IPS DF 4.7 (cell line): ENCODE results near the gene ARRDC1.
"Not testable (repeated sequence)": the region's sequence is repeated elsewhere in the genome, so short reads cannot be mapped to it uniquely, and the experiment has no call there.

Experiments used
- DNase-seq: peaks from one replicate; pipeline ENCODE4 v3.0.0-alpha.2; 2013; ENCODE audit warnings: low spot score; ENCODE audit errors: extremely low read depth

Gene ARRDC1

DNA sequence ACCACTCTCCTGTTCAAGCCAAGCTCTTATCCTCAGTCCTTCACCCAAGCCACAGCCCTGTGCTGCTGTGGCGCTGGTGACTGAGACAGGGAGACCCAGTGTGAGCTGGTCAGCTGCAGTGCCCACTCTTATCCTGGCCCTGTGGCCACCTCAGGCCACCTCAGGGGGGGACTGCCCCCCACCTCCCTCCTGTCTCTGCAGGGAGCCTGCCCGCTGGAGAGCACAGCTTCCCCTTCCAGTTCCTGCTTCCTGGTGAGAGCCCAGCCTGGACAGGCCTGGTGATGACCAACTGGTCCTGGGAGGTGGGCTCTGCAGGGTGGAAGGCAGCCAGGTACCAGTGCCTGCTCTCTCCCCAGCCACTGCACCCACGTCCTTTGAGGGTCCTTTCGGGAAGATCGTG lies 7.8 kb downstream of the ARRDC1 start:
- no peak for DNase-seq

DNA sequence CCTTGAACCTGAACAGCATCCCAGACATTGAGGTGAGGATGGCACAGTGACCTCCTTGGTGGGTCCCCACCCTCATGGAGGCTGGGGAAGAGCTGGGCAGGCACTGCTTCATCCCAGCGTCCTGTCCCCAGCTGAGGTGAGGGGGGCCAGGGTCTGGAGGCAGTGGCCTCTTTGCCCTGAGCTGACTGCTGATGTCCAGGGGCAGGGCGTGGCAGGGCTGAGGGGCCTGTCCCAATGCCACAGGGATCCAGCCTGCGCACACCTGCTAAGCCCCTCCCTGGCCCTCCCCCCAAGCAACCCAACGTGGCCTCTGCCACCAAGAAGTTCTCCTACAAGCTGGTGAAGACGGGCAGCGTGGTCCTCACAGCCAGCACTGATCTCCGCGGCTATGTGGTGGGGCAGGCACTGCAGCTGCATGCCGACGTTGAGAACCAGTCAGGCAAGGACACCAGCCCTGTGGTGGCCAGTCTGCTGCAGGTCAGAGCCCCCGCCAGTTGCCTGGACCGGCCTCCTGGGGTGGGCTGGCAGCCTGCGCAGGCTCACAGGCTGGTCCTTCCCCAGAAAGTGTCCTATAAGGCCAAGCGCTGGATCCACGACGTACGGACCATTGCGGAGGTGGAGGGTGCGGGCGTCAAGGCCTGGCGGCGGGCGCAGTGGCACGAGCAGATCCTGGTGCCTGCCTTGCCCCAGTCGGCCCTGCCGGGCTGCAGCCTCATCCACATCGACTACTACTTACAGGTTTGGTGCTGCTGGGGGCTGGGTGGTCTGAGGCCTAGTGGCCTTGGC lies 8.4 kb downstream of the ARRDC1 start:
- DNase-seq: no peak

GRCh38 chr9:137614631-137615386 lies 9.3 kb downstream of the ARRDC1 start:
- no peak for DNase-seq

- no peak for DNase-seq
Observed at GRCh38 chr9:137615387-137615871, 9.9 kb downstream of the ARRDC1 start.

- DNase-seq: no peak
Observed at GRCh38 chr9:137618105-137619067, 12.9 kb downstream of the ARRDC1 start, which contains the start of gene EHMT1. TSS of gene EHMT1 (plus strand) at chr9:137619005. CDS start at chr9:137619029, 24 bp downstream.

- DNase-seq: no peak
Observed at GRCh38 chr9:137619240-137620047, 14.0 kb downstream of the ARRDC1 start.

DNA sequence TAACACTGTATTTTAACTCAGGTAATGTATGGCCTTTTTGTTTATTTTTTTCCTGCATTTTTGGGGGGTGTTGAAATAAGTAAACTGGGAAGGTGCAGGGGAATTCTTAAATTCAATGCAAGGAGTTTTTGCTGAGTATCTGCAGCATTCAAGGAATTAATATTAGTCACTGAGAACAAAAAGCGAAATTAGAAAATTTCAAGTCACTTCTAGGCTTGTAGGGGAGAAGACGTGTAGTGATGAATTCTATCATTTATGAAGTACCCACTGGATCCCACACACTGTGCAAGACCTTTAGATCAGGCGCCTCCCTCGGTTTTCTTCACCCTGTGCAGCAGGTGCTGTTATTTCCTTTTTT lies 14.5 kb downstream of the ARRDC1 start:
- DNase-seq: no peak

- DNase-seq: no peak
Observed at GRCh38 chr9:137620581-137620980, 15.1 kb downstream of the ARRDC1 start.

GRCh38 chr9:137621131-137621757 lies 15.8 kb downstream of the ARRDC1 start:
- DNase-seq: no peak

GRCh38 chr9:137622211-137622610 lies 16.7 kb downstream of the ARRDC1 start:
- not testable (repeated sequence) for DNase-seq

DNA sequence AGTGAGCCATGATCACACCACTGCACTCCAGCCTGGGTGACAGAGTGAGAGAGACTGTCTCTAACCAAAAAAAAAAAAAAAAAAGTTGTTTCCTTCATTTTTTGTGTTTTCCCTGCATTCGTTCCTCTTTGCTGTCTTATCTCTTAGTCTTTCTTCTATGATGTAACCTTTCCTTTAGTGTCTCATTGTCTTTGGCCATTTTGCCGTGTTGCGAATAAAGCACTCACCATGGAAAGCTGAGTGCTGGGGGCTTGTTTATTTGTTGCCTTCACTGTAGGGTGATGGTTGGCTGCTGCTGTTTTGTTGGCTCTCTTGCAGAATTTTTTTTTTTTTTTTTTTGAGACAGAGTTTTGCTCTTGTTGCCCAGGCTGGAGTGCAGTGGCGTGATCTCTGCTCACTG lies 21.0 kb downstream of the ARRDC1 start:
- no peak for DNase-seq

GRCh38 chr9:137627406-137627805 lies 21.9 kb downstream of the ARRDC1 start:
- not testable (repeated sequence) for DNase-seq

DNA sequence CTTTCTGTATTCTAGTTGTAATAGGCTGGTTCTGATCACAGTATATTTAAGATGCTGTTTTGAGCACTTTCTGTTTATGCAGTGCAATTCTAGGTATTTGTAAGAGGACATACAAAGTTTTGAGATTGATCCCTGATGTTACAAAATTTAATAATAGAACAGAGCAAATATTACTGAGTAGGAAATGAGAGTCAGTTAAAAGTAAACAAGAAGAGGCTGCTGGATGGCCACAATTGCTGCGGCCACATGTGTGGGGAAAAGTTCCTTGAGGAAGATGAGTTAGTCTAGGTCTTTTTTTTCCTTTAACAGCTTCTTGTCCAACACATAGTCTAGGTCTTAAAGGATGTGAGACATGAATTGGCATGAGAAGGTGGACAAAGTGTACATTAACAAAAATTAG lies 24.6 kb downstream of the ARRDC1 start:
- no peak for DNase-seq

DNA sequence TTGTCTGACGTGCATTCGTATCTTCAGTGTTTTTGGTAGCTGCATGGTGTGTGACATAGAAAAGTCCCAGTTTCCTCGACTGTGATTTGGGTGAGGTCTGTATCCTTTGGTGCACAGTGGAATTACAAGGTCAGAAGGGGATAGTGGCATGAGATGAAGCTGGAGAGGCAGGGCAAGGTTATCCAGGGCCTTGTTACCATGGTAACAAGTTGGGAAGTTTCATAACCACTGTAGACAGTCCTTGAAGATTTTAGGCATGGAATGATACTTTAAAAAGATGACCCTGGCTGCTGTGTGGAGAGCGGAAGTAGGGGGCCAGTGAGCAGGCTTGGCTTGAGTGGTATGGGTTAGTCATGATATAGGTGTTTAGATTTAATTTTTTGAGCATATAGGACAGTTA lies 25.2 kb downstream of the ARRDC1 start:
- no peak for DNase-seq

DNA sequence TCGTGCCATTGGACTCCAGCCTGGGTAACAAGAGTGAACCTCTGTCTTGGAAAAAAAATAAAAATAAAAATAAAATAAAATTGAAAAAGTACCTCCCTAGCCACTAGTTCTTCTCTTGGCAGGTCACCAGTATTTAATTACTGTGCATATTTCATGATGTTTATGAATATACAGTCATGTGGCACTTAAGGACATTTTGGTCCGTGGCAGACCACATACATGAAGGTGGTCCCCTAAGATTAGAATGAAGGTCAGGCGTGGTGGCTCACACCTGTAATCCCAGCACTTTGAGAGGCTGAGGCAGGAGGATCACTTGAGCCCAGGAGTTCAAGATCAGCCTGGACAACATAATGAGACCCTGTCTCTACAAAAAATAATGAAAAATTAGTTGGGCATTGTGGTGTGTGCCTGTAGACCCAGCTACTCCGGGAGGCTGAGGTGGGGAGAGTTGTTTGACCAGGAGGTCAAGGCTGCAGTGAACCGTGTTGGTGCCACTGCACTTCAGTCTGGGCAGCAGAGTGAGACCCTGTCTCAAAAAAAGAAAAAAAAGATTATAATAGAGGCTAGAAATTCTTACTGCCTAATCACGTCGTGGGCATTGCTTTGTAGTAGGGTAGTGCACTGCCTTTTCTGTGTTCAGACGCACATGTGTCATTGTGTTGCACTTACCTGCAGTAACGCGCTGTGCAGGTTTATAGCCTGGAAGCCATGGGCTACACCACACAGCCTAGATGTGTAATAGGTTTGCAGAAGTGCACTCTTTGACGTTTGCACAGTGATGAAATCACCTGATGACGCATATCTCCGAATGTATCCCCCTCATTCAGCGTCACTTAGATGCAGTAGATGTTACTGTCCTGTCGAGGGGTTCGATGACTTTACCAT lies 26.1 kb downstream of the ARRDC1 start:
- DNase-seq: no peak

- no peak for DNase-seq
Observed at GRCh38 chr9:137632230-137633161, 27.0 kb downstream of the ARRDC1 start.

- DNase-seq: no peak
Observed at GRCh38 chr9:137634016-137634415, 28.5 kb downstream of the ARRDC1 start.

GRCh38 chr9:137638680-137639079 lies 33.2 kb downstream of the ARRDC1 start:
- no peak for DNase-seq
